22Rv1 (cell line): ENCODE results near the gene NAV2.

Source experiments
- ZFX ChIP-seq: fragments of 450-650 bp; IDR thresholded peaks from 2 replicates; pipeline ENCODE4 v1.6.1; 2017; ENCODE audit warnings: antibody characterized with exemption, borderline replicate concordance
- TF ChIP-seq, protein P1 (sequence below): fragments of 450-650 bp; IDR thresholded peaks from 2 replicates; pipeline ENCODE4 v1.5.1; 2017; ENCODE audit warnings: mild to moderate bottlenecking

GRCh38 chr11:19719960-19720359, 7.3 kb downstream of the NAV2 start:
- TF ChIP-seq, protein P1, sequence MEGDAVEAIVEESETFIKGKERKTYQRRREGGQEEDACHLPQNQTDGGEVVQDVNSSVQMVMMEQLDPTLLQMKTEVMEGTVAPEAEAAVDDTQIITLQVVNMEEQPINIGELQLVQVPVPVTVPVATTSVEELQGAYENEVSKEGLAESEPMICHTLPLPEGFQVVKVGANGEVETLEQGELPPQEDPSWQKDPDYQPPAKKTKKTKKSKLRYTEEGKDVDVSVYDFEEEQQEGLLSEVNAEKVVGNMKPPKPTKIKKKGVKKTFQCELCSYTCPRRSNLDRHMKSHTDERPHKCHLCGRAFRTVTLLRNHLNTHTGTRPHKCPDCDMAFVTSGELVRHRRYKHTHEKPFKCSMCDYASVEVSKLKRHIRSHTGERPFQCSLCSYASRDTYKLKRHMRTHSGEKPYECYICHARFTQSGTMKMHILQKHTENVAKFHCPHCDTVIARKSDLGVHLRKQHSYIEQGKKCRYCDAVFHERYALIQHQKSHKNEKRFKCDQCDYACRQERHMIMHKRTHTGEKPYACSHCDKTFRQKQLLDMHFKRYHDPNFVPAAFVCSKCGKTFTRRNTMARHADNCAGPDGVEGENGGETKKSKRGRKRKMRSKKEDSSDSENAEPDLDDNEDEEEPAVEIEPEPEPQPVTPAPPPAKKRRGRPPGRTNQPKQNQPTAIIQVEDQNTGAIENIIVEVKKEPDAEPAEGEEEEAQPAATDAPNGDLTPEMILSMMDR = no peak
- no peak for TF ChIP-seq ZFX
